NCI-H146 treated with DMSO at 0.1 percent for 48 hours (cell line): ENCODE data around the gene VASP.
A peak's percentile ranks its signal among the peaks of the same experiment; 100 is the strongest.
"Not testable (repeated sequence)": the region's sequence is repeated elsewhere in the genome, so short reads cannot be mapped to it uniquely, and the experiment has no call there.

Experiments used
- DNase-seq: peaks from one replicate; lab custom pipeline; 2025; ENCODE audit not compliant: unreplicated experiment; lab: John Stamatoyannopoulos, UW

VASP gene

DNA sequence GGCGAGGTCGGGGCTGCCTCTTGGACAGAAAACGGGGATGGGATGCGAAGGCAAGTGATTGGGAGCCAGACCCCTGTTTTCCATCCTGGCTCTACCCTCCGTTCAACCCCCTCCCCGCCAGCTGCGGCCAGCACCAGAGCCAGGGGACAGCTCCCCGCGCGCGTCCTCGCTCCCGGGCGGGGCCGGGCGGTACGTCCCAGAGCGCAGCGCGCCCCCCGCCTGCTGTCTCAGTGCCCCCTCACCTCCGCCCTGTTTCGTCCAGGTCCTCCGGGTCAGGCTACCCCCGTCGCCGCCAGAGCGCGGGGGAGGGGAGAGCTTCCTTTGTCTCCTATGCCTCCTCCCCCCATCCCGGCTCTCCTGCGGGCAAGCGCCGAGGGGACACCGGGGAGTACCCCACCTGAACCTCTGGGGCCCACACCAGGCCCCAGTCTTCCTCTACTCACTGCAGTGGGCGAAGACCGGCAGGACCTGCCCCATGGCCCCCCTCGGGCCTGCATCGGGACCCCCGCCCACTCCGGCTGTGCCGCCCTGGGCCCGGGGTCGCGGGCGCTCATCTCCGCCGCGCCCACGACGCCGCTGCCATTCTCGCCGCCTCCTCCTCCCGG is 10.8 kb upstream of the VASP start:
- peak; percentile 20 for DNase-seq

DNA sequence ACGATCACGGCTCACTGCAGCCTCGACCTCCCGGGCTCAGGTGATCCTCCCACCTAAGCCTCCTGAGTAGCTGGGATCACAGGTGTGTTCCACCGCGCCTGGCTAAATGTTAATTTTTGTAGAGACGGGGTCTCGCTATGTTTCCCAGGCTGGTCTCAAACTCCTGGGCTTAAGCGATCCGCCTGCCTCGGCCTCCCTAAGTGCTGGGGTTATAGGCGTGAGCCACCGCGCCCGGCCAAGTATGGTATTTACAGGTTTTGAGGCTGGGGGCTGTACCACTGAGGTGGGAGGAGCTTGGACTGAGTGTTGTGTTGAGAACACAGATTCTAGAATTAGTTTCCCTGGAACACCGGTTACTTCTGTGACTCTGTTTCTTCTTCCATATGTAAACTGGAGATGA is 9.5 kb upstream of the VASP start:
- peak; percentile 20 for DNase-seq

DNA sequence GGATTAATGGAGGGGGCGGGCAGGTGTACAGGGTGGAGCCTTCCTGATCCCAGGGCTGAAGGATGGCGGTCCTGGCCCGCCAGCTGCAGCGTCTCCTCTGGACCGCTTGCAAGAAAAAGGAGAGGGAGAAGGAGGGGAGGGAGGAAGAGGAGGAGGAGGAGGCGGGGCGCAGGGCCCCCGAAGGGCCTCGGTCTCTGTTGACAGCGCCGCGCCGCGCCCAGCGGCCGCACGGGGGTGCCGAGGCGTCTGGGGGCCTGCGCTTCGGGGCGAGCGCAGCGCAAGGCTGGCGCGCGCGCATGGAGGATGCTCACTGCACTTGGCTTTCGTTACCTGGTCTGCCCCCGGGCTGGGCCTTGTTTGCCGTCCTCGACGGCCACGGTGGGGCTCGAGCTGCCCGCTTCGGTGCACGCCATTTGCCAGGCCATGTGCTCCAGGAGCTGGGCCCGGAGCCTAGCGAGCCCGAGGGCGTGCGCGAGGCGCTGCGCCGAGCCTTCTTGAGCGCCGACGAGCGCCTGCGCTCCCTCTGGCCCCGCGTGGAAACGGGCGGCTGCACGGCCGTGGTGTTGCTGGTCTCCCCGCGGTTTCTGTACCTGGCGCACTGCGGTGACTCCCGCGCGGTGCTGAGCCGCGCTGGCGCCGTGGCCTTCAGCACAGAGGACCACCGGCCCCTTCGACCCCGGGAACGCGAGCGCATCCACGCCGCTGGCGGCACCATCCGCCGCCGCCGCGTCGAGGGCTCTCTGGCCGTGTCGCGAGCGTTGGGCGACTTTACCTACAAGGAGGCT is 8.7 kb upstream of the VASP start, which contains the start of gene PPM1N:
Gene PPM1N (plus strand): TSS at position 33 of the 785 bp plus-strand sequence. CDS start 30 bp downstream, at position 63.
- DNase-seq: peak; percentile 29

DNA sequence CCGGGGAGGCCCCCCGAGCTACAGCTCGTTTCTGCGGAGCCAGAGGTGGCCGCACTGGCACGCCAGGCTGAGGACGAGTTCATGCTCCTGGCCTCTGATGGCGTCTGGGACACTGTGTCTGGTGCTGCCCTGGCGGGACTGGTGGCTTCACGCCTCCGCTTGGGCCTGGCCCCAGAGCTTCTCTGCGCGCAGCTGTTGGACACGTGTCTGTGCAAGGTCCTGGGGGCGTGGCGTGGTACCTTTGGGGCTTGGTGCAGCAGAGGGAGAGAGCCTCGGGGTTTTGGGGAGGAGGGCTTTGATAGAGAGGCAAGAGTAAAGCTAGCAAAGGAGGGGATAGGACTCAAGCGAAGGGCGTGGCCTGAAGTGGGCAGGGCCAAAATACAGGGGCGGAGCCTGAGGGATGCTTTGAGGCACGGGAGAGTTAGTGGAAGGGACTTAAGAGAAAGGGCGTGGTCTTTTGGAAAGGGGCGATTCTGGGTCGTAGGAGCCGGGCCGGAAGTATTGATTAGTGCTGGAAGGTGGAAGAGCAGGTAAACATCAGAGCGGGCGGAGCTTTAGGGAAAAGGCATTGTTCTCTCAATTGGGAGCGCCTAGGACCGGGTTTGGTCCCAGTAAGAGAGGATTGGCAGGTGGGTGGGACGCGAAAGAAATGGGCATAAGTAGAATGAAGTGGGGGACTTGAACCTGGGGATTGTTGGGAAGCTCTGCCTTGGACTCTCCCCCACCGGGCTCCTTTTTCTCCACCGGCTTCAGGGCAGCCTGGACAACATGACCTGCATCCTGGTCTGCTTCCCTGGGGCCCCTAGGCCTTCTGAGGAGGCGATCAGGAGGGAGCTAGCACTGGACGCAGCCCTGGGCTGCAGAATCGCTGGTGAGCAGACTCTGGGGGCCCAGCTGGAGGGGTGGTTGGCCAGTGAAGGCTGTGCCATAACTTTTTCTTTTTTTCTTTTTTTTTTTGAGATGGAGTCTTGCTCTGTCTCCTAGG is 7.8 kb upstream of the VASP start:
- DNase-seq: peak; percentile 86

DNA sequence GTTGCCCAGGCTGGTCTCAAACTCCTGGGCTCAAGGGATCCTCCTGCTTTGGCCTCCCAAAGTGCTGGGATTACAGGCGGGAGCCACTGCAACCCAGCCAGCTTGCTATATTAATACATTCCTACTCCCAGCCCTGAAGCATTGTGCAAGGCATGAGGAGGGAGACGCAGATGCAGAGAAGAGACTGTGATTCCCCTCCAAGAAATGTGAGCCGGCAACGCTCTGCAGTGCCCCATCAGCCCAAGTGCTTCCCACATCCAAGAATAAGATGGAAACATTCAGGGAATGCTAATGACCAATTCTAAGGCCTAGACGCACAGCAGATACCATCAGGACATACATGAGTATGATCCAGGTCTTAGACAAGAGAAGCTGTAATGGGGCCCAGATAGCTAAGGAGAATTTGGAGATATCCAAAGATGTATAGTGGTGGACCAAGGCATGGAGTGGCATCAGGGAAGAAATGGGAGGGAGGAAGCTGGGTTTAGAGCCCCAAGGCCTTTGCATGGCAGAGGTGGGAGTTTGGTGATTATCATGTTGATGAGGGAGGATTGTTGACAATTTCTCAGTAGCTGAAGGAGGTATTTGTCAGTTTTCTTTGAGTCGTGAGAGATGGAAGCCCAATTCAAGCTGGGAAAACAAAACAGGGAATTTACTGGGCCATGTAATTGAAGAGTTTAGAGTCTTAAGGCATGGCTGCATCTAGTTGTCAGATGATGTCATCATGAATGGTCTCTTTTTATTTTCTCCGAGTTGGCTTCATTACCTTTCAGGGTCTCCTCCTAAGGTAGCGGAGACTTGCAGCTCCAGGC is 6.2 kb upstream of the VASP start:
- DNase-seq: no peak

DNA sequence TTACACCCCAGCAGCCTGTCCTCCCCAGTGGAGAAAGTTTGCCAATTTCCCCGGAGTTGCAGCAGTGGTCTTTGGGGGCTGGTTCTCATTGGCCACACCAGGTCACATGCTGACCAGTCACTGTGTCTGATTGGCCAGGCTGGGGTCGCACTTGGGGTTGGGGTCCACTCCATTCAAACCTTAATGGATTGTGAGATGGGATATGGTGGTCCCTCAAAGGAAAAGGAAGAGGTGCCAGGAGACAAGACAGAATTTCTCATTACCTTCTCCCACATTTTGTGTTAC is 5.6 kb upstream of the VASP start:
- DNase-seq: no peak

GRCh38 chr19:45502111-45502510 is 5.2 kb upstream of the VASP start:
- DNase-seq: no peak

- no peak for DNase-seq
Measured at GRCh38 chr19:45503909-45504308, 3.4 kb upstream of the VASP start.

DNA sequence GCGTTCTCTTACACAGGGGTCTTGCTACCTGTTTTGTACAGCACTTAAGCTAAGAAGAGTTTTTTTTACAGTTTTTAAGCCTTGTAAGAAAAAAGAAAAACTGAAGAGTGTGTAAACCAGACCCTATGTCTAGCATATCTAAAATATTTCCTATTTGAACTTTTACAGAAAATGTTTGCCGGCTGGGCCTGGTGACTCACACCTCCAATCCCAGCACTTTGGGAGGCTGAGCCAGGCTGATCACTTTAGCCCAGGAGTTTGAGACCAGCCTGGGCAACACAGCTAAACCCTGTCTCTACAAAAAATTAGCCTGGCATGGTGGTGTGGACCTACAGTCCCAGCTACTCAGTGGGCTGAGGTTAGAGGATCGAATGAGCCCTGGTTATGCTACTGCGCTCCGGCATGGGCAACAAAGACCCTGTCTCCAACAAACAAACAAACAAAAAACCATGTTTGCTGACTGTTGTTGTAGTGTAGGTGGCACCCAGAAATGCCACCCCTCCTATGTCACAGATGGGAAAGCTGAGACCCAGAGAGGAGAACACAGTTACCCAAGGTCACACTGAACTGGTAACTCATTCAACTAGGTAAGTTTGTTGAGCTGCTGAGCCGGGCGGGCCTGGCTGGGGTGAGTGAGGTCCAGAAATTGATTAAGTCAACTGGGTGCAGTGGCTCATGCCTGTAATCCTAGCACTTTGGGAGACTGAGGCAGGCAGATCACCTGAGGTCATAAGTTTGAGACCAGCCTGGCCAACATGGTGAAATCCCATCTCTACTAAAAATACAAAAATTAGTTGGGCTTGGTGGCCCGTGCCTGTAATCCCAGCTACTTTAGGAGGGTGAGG is 1.9 kb upstream of the VASP start:
- no peak for DNase-seq

DNA sequence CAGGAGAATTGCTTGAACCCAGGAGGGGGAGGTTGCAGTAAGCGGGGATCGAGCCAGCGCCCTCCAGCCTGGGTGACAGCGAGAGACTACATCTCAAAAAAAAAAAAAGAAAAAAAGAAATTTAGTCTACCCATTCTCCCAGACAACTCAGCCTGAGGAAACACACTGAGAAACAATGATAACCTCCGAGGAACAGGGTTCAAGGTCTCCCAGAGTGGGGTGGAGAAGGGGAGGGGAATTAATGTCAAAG is 1.4 kb upstream of the VASP start:
- DNase-seq: no peak

GRCh38 chr19:45506246-45506988 is 862 bp upstream of the VASP start:
- DNase-seq: peak; percentile 77

GRCh38 chr19:45507872-45508416 is 665 bp downstream of the VASP start:
- no peak for DNase-seq

- peak; percentile 41 for DNase-seq
Measured at GRCh38 chr19:45508417-45508860, 1.2 kb downstream of the VASP start.

DNA sequence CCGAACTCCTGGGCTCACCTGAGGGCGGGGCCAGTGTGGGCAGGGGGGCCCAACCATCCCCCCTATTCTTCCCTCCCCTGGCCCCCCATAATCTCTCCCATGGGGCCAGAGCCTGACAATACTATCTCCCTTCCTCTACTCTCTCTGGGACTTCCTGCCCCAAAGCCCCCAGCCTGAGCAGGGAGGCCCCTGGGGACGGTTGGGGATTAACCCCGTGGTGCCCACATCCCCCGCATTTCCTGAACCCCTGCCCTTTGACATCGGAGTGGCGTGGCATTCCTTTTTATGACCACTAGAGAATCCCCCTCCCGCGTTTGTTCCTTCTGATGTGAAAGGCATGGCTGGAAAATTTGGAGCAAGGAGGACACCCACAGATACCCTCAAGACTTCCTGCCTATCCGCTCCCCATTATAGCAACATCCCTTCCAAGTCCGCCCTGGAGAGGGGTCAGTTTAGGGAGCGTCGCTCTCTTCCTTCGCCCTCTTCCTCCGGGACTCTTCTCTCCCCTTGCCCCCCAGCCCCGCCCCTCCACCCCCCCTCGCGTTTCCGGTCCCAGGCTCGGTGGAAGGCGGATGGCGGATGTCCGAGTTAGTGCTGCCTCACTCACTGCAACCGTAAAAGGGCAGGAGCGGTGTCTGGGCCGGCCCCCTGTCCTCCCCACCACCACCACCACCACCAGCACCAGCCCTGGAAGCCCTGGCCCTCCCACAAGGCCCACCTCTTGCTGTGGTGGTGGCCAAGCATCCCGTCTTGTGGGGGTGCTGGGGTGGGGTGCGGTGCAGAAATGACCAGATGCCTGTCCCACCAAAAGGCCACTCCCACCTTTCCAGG is 1.8 kb downstream of the VASP start:
- DNase-seq: no peak

GRCh38 chr19:45509692-45510015 is 2.4 kb downstream of the VASP start:
- DNase-seq: no peak

DNA sequence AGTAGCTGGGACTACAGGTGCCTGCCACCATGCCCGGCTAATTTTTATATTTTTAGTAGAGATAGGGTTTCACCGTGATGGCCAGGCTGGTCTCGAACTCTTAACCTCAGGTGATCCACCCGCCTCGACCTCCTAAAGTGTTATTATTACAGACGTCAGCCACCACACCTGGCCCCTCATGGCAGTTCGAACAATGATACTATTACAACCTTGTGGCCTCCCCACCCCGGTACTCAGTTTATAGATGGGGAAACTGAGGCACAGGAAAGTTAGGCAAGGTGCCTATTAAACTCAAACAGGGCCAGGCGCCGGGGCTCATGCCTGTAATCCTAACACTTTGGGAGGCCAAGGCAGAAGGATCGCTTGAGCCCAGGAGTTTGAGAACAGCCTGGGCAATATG is 3.1 kb downstream of the VASP start:
- not testable (repeated sequence) for DNase-seq

- no peak for DNase-seq
Measured at GRCh38 chr19:45511074-45511473, 3.8 kb downstream of the VASP start.

DNA sequence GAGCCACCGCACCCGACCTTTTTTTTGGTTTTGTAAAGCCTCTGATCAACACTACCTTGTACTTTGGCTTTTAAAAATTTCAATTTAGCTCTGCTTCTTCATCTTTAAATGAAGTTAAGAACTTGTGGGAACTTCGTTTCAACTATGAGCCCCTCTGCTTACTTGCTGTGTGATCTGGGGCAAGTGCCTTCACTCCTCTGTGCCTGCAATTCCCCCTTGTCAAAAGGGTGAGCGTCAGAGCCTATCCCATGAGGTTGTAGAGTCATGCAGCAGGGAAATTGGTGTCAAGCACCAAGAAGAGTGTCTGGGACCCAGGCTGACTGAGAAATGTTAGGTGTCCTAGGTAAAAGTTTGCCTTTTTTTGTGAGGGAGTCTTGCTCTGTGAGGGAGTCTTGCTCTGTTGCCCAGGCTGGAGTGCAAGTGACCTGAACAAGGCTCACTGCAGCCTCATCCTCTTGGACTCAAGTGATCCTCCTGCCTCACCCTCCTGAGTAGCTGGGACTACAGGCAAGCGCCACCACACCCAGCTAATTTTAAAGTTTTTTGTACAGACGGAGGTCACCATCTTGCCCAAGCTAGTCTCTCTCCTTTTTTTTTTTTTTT is 5.7 kb downstream of the VASP start:
- DNase-seq: no peak
